Activated T-cell treated with anti-CD3 and anti-CD28 coated beads, Interleukin-2, amount 50 U/mL, for 24 hours (primary cell): Measurements from ENCODE around the gene SATB1.

Source experiments
- DNase-seq: peaks from one replicate; pipeline ENCODE4 v3.0.0-alpha.2; 2020
- H3K27ac Mint-ChIP-seq: 2 replicates; pipeline ENCODE4 v1.8.0; 2020; ENCODE audit warnings: mild to moderate bottlenecking, mixed read lengths
- H3K27me3 Mint-ChIP-seq: 2 replicates; pipeline ENCODE4 v1.8.0; 2020; ENCODE audit warnings: mixed read lengths
- H3K36me3 Mint-ChIP-seq: 2 replicates; pipeline ENCODE4 v1.8.0; 2020; ENCODE audit warnings: low read depth, mixed read lengths
- H3K4me1 Mint-ChIP-seq: 2 replicates; pipeline ENCODE4 v1.8.0; 2020; ENCODE audit warnings: low read depth, mixed read lengths
- H3K4me3 Mint-ChIP-seq: 2 replicates; pipeline ENCODE4 v1.8.0; 2020; ENCODE audit warnings: mild to moderate bottlenecking, moderate library complexity, mixed read lengths
- H3K9me3 Mint-ChIP-seq: 2 replicates; pipeline ENCODE4 v1.8.0; 2020; ENCODE audit warnings: mixed read lengths

Gene SATB1

GRCh38 chr3:18369551-18370185 is 55.5 kb downstream of the SATB1 start:
- H3K27ac Mint-ChIP-seq = peak overlapping the region; percentile 86
- peaks cover 99% of the 10 kb centered on the region for H3K36me3 Mint-ChIP-seq
- no peak for DNase-seq
- no peaks in the 10 kb centered on the region for H3K9me3 Mint-ChIP-seq
- H3K4me3 Mint-ChIP-seq = no peak overlapping the region
- peaks cover 84% of the 10 kb centered on the region for H3K4me1 Mint-ChIP-seq
- no peaks in the 10 kb centered on the region for H3K27me3 Mint-ChIP-seq

DNA sequence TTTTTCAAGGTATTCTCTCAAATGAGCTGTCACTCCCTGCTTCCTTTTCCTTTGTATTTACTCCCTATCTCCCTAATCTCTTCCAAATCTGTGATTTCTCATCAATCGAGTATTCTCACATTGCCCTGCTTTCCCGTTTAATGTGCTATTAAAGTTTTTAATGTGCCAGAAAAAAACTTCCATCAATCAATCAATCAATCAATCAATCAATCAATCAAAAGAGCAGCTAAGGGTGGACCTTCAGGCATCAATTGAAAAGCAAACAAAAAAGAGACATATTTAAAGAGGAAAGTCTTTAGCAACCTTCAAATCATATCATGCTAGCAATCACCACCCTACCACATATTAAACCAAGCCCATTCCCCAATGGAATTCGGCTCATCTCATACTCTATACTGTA is 58.9 kb downstream of the SATB1 start:
- H3K27me3 Mint-ChIP-seq = no peaks in the 10 kb centered on the region
- H3K9me3 Mint-ChIP-seq = no peaks in the 10 kb centered on the region
- H3K36me3 Mint-ChIP-seq = peaks cover 94% of the 10 kb centered on the region
- peaks cover 71% of the 10 kb centered on the region for H3K4me1 Mint-ChIP-seq
- H3K4me3 Mint-ChIP-seq = no peak overlapping the region
- peak overlapping the region; percentile 70 for H3K27ac Mint-ChIP-seq
- DNase-seq = no peak

GRCh38 chr3:18363338-18363737 is 61.8 kb downstream of the SATB1 start:
- Mint-ChIP-seq H3K9me3 (no peaks in the 10 kb centered on the region), H3K4me1 (peaks cover 71% of the 10 kb centered on the region), H3K36me3 (peaks cover 96% of the 10 kb centered on the region), H3K27me3 (no peaks in the 10 kb centered on the region), H3K27ac (peak overlapping the region; percentile 83), H3K4me3 (no peak overlapping the region)
- DNase-seq = no peak

- no peaks in the 10 kb centered on the region for H3K27me3 Mint-ChIP-seq
- H3K4me1 Mint-ChIP-seq = peaks cover 63% of the 10 kb centered on the region
- H3K36me3 Mint-ChIP-seq = peaks cover 96% of the 10 kb centered on the region
Observed at GRCh38 chr3:18357747-18358146, 67.4 kb downstream of the SATB1 start.

GRCh38 chr3:18355832-18356231 is 69.3 kb downstream of the SATB1 start:
- Mint-ChIP-seq H3K27ac (peak overlapping the region; percentile 50), H3K27me3 (no peaks in the 10 kb centered on the region), H3K4me1 (peaks cover 70% of the 10 kb centered on the region), H3K9me3 (no peaks in the 10 kb centered on the region), H3K36me3 (peaks cover 99% of the 10 kb centered on the region), H3K4me3 (no peak overlapping the region)
- DNase-seq = no peak

More at GRCh38 chr3:18357747-18358146, 67.4 kb downstream of the SATB1 start:
- Mint-ChIP-seq H3K9me3 (no peaks in the 10 kb centered on the region), H3K27ac (peak overlapping the region; percentile 68), H3K4me3 (no peak overlapping the region)
- DNase-seq = no peak

DNA sequence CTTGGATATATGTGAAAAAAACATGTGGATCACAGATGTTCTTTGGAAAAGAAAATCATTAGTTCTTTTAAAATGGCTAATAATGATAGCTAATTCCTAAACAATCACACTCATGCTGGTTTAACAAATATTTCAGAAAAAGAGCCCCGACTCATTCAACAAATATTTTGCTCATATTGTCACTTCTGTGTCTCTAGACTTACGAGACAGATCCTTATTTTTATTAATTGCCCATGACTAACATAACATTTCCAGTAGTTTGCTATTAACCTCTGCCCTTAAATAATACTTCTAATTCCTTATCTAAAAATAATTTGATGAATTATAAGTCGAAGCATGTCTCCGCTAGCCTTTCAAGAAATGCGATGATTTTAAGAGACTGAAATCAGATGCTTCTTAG is 70.4 kb downstream of the SATB1 start:
- Mint-ChIP-seq H3K4me3 (no peak overlapping the region), H3K9me3 (no peaks in the 10 kb centered on the region), H3K4me1 (peaks cover 63% of the 10 kb centered on the region), H3K27me3 (no peaks in the 10 kb centered on the region), H3K36me3 (peaks cover 98% of the 10 kb centered on the region), H3K27ac (peak overlapping the region; percentile 57)
- DNase-seq = no peak

DNA sequence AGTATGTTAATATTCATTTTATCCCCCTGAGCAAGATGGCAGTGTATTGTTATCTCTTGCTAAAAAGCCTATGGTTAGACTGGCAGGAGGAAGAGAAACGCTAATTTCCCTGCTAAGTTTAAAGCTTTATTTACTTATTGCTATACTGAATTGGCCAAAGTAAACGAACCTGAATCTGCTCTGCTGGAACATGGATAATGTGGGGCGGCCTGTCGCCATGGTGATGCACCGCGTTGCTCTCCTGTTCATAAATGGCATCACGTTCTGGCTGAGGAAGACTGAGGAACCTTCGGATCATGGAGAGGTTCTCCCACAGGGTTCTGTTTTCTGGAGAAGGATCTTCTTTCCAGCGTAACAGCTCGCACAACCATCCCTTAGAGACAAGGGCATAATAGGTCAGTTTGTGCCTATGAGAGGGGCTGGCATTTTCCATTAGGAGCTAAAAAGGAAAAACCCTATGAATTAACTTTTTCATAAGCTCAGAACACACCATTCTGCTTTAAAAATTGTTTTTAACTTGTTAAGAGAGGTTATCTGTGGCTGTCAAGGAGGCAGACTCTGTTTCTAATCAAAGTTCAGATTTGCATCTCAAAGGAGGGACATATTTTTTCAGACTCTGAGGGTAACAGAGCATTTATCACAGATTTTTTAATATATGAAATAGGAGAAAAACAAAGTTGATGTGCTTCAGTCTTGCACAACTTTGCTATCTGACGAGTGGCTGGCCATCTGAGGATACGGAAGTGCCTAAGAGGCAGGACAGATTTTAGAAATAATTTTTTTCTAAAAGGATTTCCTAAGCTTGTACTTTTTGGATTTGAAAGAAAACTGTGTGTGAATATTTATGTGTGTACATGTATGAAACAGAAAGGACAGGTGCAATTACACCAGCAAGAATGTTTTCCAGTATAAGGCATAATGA is 73.1 kb downstream of the SATB1 start:
- Mint-ChIP-seq H3K27me3 (no peaks in the 10 kb centered on the region), H3K4me1 (peaks cover 61% of the 10 kb centered on the region), H3K9me3 (no peaks in the 10 kb centered on the region), H3K4me3 (no peak overlapping the region), H3K27ac (peak overlapping the region; percentile 86), H3K36me3 (peaks cover 96% of the 10 kb centered on the region)
- no peak for DNase-seq

DNA sequence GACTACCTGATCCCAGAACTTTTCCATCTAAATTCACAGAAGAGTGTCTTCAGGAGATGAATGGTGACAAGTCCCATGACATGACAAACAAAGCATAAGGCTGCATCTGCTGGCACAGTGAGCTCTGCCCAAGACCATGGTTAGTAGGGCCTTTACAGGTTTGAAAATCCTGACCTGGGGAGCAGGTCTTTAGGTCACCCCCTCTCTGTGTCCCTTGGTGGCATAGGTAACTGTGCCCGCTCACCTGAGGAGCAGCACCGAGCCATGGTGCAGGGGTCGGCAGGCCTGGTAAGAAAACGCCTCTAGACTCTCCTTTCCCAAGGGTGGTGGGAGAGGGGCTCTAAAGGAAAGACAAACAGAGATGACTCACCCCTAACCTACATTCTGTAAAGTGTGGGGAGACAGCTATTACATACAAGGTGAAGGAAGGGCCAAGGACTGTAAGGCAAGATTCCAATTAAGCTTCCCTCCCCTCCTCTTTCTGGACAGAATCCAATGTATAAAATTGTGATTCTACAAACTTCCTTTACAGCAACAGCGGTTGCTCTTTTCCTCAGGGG is 74.0 kb downstream of the SATB1 start:
- no peak overlapping the region for H3K4me3 Mint-ChIP-seq
- H3K27ac Mint-ChIP-seq = peak overlapping the region; percentile 86
- peaks cover 64% of the 10 kb centered on the region for H3K4me1 Mint-ChIP-seq
- H3K36me3 Mint-ChIP-seq = peaks cover 91% of the 10 kb centered on the region
- no peaks in the 10 kb centered on the region for H3K27me3 Mint-ChIP-seq
- H3K9me3 Mint-ChIP-seq = no peaks in the 10 kb centered on the region
- DNase-seq = no peak

DNA sequence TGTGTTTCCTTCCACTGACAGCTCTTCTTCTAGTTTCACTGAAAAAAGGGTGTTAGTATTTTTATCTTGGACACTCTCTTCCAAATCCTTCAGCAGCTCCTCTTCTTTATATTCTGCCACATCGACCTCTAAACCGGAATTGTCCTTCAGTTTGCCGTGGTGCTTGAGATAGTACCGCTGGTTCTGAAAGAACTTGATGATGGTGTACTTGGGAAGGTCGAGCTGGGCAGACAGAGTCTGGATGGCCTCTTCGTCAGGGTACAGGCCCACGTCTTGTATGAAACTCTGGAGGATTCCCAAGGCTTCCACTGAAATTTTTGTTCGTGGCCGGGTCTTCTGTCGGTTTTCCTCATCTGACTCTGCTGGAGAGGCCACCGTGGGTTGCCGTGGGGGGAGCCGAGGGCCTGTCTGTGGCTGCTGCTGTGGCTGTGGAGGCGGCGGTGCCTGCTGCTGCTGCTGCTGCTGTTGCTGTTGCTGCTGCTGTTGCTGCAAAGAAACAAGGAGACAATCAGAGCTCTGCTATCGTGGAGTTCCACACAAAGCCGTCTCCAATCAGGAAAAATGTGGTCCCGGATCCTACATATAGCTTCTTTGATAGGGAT is 75.8 kb downstream of the SATB1 start:
- Mint-ChIP-seq H3K27ac (peak overlapping the region; percentile 83), H3K4me3 (no peak overlapping the region), H3K9me3 (no peaks in the 10 kb centered on the region), H3K4me1 (peaks cover 60% of the 10 kb centered on the region), H3K27me3 (no peaks in the 10 kb centered on the region), H3K36me3 (peaks cover 73% of the 10 kb centered on the region)
- no peak for DNase-seq

DNA sequence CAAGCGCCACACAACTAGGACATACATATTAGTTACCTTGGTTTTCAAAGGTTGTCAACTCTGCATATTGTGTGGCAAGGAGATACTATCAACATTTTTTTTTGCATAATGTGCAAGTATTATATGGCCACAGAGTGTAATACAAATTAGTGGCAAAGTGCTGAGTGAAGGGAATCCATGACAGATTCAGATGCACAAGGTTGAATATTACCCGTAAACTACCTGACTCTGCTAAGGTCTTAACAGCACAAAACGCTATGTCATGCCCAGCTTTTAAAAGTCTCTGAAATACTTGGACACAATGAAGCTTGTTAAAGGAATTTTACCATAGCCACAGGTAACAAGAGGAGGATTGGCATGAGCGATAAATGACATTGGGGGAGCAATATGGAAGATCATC is 79.0 kb downstream of the SATB1 start:
- Mint-ChIP-seq H3K27me3 (no peaks in the 10 kb centered on the region), H3K27ac (peak overlapping the region; percentile 30), H3K36me3 (peaks cover 41% of the 10 kb centered on the region), H3K9me3 (no peaks in the 10 kb centered on the region), H3K4me1 (peaks cover 34% of the 10 kb centered on the region), H3K4me3 (no peak overlapping the region)
- no peak for DNase-seq

DNA sequence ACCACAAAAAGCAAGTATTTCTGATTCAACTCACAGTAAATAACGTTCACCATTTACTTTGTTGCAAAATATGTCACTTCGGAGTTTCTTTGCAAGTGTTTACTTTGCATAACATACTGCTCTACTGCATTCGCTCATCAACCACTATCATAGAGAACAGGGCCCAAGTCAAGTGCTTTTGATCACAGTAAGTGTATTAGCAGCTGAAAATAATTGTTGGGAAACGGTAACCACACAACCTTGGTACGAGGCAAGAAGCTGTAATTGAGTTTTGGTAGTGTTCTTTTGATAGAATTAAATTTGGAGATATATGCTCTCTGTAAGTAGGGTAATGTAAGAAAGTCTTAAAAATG is 80.1 kb downstream of the SATB1 start:
- no peaks in the 10 kb centered on the region for H3K27me3 Mint-ChIP-seq
- H3K36me3 Mint-ChIP-seq = peaks cover 30% of the 10 kb centered on the region
- H3K4me3 Mint-ChIP-seq = no peak overlapping the region
- no peaks in the 10 kb centered on the region for H3K9me3 Mint-ChIP-seq
- H3K4me1 Mint-ChIP-seq = peaks cover 29% of the 10 kb centered on the region
- no peak for DNase-seq
- H3K27ac Mint-ChIP-seq = peak overlapping the region; percentile 58

DNA sequence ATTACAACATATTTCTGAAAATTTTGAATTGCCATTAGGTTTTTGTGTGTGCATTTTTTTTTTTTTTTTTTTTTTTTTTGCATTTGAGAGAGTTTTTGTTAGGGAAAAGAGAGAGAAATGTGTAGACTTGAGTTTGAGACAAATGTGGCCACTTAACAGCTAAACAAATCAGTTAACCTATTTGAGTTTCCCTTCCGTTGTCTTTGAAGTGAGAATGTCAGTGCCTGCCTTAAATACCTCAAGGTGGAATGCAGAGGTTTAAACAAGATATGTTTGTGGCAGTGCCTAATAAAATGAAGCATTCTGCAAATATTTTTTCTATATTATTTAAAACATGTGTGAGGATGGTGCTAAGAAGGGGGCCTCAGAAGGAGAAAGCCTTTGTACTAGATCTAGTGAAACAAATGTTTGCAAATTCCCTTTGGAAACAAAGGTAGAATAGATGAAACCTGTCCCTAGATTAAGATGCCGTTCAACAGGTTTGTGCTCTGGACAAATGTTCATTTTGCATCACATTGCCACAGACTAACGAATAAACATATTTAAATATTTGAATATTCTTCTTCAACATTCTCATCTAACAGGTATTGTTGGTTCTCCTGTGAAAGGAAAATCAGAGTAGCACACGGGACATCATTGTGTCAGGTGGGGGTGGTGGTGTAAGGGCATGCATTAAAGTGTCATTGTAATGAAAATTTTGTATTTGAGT is 80.7 kb downstream of the SATB1 start:
- Mint-ChIP-seq H3K4me1 (peaks cover 24% of the 10 kb centered on the region), H3K9me3 (no peaks in the 10 kb centered on the region), H3K27ac (peak overlapping the region; percentile 58)

DNA sequence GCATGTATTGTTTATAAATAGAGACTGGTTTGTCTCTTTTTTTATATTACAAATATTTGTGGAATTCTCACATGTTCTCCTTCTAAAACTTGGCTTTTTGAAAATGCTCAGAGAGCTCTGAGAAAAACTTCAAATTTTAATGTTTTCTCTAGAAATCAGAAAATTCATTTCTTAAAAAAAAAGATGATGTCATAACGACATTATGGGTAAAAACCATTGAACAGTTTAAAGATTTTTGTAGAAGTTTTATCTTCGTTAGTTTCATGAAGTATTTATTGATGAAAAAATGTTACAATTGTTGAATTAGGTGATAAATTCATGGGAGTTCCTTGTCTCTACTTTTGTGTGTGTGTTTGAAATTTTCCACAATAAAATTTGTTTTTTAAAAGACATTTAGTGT is 81.3 kb downstream of the SATB1 start:
- H3K9me3 Mint-ChIP-seq = no peaks in the 10 kb centered on the region
- DNase-seq = no peak
- no peaks in the 10 kb centered on the region for H3K27me3 Mint-ChIP-seq
- peaks cover 17% of the 10 kb centered on the region for H3K4me1 Mint-ChIP-seq
- H3K4me3 Mint-ChIP-seq = no peak overlapping the region
- peaks cover 18% of the 10 kb centered on the region for H3K36me3 Mint-ChIP-seq
- no peak overlapping the region for H3K27ac Mint-ChIP-seq

More for the DNA sequence above, 80.7 kb downstream of the SATB1 start:
- Mint-ChIP-seq H3K4me3 (no peak overlapping the region), H3K27me3 (no peaks in the 10 kb centered on the region), H3K36me3 (peaks cover 25% of the 10 kb centered on the region)
- no peak for DNase-seq

DNA sequence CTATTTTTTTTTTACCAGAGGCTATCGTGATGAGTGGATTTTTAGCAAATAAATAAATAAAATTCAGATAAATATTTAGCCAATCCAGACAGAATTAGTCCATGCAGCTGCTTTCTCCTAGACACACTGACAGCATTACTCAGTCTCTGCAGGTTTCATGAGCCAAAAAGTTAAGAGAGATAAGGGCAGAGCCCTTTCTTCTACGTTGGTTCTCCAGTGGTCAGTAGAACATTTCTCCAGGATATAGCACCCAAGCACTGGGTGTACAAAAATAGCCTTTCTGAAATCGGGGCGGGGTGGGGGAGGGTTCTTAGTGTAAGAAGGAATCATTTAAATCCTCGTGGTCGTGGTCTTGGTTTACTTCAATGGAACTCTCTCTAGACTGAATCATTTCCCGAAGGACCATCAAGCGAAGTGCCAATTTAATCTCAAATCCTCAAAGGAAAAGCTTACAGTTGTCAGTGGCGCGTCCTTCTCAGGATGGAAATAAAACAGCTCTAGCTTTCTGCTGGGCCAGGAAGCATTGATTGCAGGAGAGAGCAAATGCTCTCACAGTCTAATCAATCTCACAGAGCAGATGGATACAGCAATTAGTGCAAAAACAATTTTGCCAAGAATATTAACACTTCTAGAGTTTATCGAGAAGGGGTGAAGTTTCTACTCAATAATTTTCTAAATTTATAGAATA is 86.2 kb downstream of the SATB1 start:
- no peaks in the 10 kb centered on the region for H3K36me3 Mint-ChIP-seq
- H3K27me3 Mint-ChIP-seq = no peaks in the 10 kb centered on the region
- H3K4me3 Mint-ChIP-seq = no peak overlapping the region
- no peak overlapping the region for H3K27ac Mint-ChIP-seq
- no peak for DNase-seq
- no peaks in the 10 kb centered on the region for H3K9me3 Mint-ChIP-seq
- H3K4me1 Mint-ChIP-seq = peaks cover 12% of the 10 kb centered on the region
